ENCODE results near the gene FAR2. TPM values are rescaled to one million over a fixed set of nuclear protein-coding genes. Genes with fewer than 3 reads are reported as not detected.
"Not testable (repeated sequence)": the region's sequence is repeated elsewhere in the genome, so short reads cannot be mapped to it uniquely, and the experiment has no call there.

FAR2 gene
- total RNA-seq, 1 donor from 2014 or later, result 5.4 TPM

DNA sequence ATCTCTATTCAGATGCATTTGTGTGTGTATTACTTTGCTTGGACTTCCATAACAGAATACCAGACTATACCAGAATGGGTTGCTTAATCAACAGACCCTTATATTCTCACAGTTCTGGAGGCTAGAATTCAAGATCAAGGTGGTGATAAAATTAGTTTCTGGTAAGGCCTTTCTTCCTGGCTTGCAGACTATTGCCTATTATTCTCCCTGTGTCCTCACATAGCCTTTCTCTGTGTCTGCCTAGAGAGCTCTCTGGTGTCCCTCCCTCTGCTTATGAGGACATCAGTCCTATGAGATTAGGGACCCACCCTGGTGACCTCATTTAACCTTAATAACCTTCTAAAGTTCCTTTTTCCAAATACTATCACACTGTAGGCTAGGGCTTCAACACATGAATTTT lies 106.0 kb downstream of the FAR2 start:
- Mint-ChIP-seq H3K36me3 (ENCODE audit: low read depth) (no peaks in the 10 kb centered on the region), H3K9me3 (peaks cover under 1% of the 10 kb centered on the region), H3K4me3 (no peak overlapping the region), H3K27me3 (ENCODE audit: insufficient read depth) (no peaks in the 10 kb centered on the region), H3K27ac (no peak overlapping the region), H3K4me1 (ENCODE audit: low read depth) (no peaks in the 10 kb centered on the region)
- intact Hi-C loops (cut with micrococcal nuclease), result no loop called here
- DNase-seq (ENCODE audit: low spot score), result no peak

DNA sequence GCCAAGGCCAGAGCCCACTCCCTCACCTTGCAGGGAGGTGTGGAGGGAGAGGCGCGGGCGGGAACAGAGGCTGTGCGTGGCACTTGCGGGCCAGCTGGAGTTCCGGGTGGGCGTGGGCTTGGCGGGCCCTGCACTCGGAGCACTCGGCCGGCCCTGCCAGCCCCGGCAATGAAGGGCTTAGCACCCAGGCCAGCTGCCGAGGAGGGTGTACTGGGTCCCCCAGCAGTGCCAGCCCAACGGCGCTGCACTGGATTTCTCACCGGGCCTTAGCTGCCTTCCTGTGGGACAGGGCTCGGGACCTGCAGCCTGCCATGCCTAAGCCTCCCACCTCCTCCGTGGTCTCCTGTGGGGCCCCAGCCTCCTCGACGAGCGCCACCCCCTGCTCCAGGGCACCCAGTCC lies 107.5 kb downstream of the FAR2 start:
- Mint-ChIP-seq H3K4me3 (no peak overlapping the region), H3K27me3 (ENCODE audit: insufficient read depth) (no peaks in the 10 kb centered on the region), H3K36me3 (ENCODE audit: low read depth) (no peaks in the 10 kb centered on the region), H3K4me1 (ENCODE audit: low read depth) (no peaks in the 10 kb centered on the region), H3K27ac (no peak overlapping the region), H3K9me3 (peaks cover 15% of the 10 kb centered on the region)
- intact Hi-C loops (cut with micrococcal nuclease), result no loop called here
- DNase-seq (ENCODE audit: low spot score), result no peak

DNA sequence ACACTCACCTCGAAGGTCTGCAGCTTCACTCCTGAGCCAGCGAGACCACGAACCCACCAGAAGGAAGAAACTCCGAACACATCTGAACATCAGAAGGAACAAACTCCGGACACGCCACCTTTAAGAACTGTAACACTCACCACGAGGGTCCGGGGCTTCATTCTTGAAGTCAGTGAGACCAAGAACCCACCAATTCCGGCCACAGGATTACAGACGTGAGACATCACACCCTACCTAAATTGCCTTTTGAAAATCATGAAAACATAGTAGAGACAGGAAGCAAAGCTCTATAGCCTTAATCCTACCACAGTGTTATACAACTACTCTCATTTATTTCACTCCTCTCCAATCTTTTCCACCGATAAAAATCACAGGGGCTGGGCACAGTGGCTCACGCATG lies 108.6 kb downstream of the FAR2 start:
- intact Hi-C loops (cut with micrococcal nuclease); H3K36me3 Mint-ChIP-seq (ENCODE audit: low read depth); DNase-seq (ENCODE audit: low spot score); H3K4me1 Mint-ChIP-seq (ENCODE audit: low read depth); H3K27me3 Mint-ChIP-seq (ENCODE audit: insufficient read depth); H3K27ac Mint-ChIP-seq; H3K4me3 Mint-ChIP-seq: not testable (repeated sequence)
- peaks cover 21% of the 10 kb centered on the region for H3K9me3 Mint-ChIP-seq

DNA sequence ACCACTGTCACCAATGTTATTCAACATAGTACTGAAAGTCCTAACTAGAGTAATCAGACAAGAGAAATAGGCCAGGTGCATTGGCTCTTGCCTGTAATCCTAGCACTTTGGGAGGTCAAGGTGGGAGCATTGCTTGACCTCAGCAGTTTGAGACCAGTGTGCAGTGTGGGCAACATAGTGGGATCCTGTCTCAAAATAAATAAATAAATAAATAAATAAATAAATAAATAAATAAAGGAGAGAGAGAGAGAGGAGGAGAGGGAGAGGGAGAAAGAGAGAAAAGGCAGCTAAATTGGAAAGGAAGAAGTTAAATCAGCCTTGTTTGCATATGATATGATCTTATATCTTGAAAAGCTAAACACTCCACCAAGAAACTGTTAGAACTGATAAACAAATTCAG lies 115.3 kb downstream of the FAR2 start:
- H3K27me3 Mint-ChIP-seq (ENCODE audit: insufficient read depth), result peaks cover 2% of the 10 kb centered on the region
- no peaks in the 10 kb centered on the region for H3K4me1 Mint-ChIP-seq (ENCODE audit: low read depth)
- no peaks in the 10 kb centered on the region for H3K36me3 Mint-ChIP-seq (ENCODE audit: low read depth)
- peaks cover 23% of the 10 kb centered on the region for H3K9me3 Mint-ChIP-seq
- intact Hi-C loops (cut with micrococcal nuclease), result no loop called here
- DNase-seq (ENCODE audit: low spot score), result no peak
- H3K4me3 Mint-ChIP-seq, result no peak overlapping the region
- no peak overlapping the region for H3K27ac Mint-ChIP-seq

GRCh38 chr12:29269706-29270408 lies 120.8 kb downstream of the FAR2 start:
- H3K4me1 Mint-ChIP-seq (ENCODE audit: low read depth), result no peaks in the 10 kb centered on the region
- intact Hi-C loops (cut with micrococcal nuclease), result no loop called here
- H3K27ac Mint-ChIP-seq, result no peak overlapping the region
- H3K9me3 Mint-ChIP-seq, result no peaks in the 10 kb centered on the region
- peaks cover 3% of the 10 kb centered on the region for H3K27me3 Mint-ChIP-seq (ENCODE audit: insufficient read depth)
- DNase-seq (ENCODE audit: low spot score), result no peak
- H3K36me3 Mint-ChIP-seq (ENCODE audit: low read depth), result no peaks in the 10 kb centered on the region
- H3K4me3 Mint-ChIP-seq, result no peak overlapping the region

GRCh38 chr12:29270446-29270845 lies 121.4 kb downstream of the FAR2 start:
- Mint-ChIP-seq H3K36me3 (ENCODE audit: low read depth) (no peaks in the 10 kb centered on the region), H3K9me3 (no peaks in the 10 kb centered on the region), H3K4me1 (ENCODE audit: low read depth) (no peaks in the 10 kb centered on the region), H3K27me3 (ENCODE audit: insufficient read depth) (peaks cover 1% of the 10 kb centered on the region), H3K4me3 (no peak overlapping the region), H3K27ac (no peak overlapping the region)
- no peak for DNase-seq (ENCODE audit: low spot score)
- intact Hi-C loops (cut with micrococcal nuclease), result no loop called here

GRCh38 chr12:29273178-29273843 lies 124.2 kb downstream of the FAR2 start:
- Mint-ChIP-seq H3K4me1 (ENCODE audit: low read depth) (no peaks in the 10 kb centered on the region), H3K4me3 (no peak overlapping the region), H3K27ac (no peak overlapping the region), H3K36me3 (ENCODE audit: low read depth) (no peaks in the 10 kb centered on the region), H3K9me3 (no peaks in the 10 kb centered on the region), H3K27me3 (ENCODE audit: insufficient read depth) (peaks cover 1% of the 10 kb centered on the region)
- intact Hi-C loops (cut with micrococcal nuclease), result no loop called here
- no peak for DNase-seq (ENCODE audit: low spot score)

- Mint-ChIP-seq H3K4me3 (no peak overlapping the region), H3K27ac (no peak overlapping the region), H3K27me3 (ENCODE audit: insufficient read depth) (peaks cover 1% of the 10 kb centered on the region), H3K36me3 (ENCODE audit: low read depth) (no peaks in the 10 kb centered on the region), H3K4me1 (ENCODE audit: low read depth) (no peaks in the 10 kb centered on the region), H3K9me3 (no peaks in the 10 kb centered on the region)
- no peak for DNase-seq (ENCODE audit: low spot score)
- intact Hi-C loops (cut with micrococcal nuclease), result no loop called here
These were observed 126.8 kb downstream of the FAR2 start for GRCh38 chr12:29275834-29276233.

GRCh38 chr12:29277231-29277630 lies 128.2 kb downstream of the FAR2 start:
- intact Hi-C loops (cut with micrococcal nuclease), result no loop called here
- Mint-ChIP-seq H3K36me3 (ENCODE audit: low read depth) (peaks cover 3% of the 10 kb centered on the region), H3K9me3 (no peaks in the 10 kb centered on the region), H3K4me1 (ENCODE audit: low read depth) (no peaks in the 10 kb centered on the region), H3K27me3 (ENCODE audit: insufficient read depth) (peaks cover 1% of the 10 kb centered on the region), H3K27ac (no peak overlapping the region), H3K4me3 (no peak overlapping the region)
- DNase-seq (ENCODE audit: low spot score), result no peak

- H3K27ac Mint-ChIP-seq, result no peak overlapping the region
- peaks cover 3% of the 10 kb centered on the region for H3K36me3 Mint-ChIP-seq (ENCODE audit: low read depth)
- no peaks in the 10 kb centered on the region for H3K4me1 Mint-ChIP-seq (ENCODE audit: low read depth)
- intact Hi-C loops (cut with micrococcal nuclease), result no loop called here
- H3K4me3 Mint-ChIP-seq, result no peak overlapping the region
- DNase-seq (ENCODE audit: low spot score), result no peak
- H3K9me3 Mint-ChIP-seq, result no peaks in the 10 kb centered on the region
- H3K27me3 Mint-ChIP-seq (ENCODE audit: insufficient read depth), result no peaks in the 10 kb centered on the region
These were observed 129.8 kb downstream of the FAR2 start for GRCh38 chr12:29278673-29279420.

DNA sequence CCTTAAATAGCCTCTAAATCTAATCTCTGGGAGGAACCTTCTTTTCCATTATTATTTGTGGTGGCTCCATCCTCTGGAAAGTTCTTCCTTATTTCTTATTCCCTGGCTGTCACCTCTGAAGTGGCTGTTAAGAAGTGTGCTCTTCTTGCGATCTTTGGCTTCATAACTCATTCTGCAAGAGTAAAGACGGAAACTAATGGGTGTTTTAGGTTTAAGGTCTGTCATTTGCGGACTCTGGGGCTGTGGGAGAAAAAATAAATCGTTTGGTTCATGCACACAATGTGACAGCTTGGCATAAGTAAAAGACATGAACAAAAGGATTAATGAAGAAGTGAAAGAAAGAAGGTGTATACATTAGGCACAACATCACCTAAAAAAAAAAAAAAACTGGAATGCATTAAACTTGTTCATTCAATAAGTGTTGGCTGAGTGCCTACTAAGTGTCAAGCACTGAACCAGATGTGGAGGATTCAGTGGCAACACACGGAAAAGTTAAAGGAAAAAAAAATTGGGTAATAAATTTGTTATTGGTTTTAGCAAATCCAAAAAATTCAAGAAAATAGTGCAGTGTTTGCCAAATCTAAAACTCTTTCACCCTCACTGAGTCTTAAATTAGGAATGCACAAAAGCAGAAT lies 132.4 kb downstream of the FAR2 start:
- H3K9me3 Mint-ChIP-seq, result no peaks in the 10 kb centered on the region
- H3K4me1 Mint-ChIP-seq (ENCODE audit: low read depth), result no peaks in the 10 kb centered on the region
- peaks cover 3% of the 10 kb centered on the region for H3K36me3 Mint-ChIP-seq (ENCODE audit: low read depth)
- no peak overlapping the region for H3K4me3 Mint-ChIP-seq
- intact Hi-C loops (cut with micrococcal nuclease), result no loop called here
- H3K27me3 Mint-ChIP-seq (ENCODE audit: insufficient read depth), result no peaks in the 10 kb centered on the region
- no peak for DNase-seq (ENCODE audit: low spot score)
- no peak overlapping the region for H3K27ac Mint-ChIP-seq

DNA sequence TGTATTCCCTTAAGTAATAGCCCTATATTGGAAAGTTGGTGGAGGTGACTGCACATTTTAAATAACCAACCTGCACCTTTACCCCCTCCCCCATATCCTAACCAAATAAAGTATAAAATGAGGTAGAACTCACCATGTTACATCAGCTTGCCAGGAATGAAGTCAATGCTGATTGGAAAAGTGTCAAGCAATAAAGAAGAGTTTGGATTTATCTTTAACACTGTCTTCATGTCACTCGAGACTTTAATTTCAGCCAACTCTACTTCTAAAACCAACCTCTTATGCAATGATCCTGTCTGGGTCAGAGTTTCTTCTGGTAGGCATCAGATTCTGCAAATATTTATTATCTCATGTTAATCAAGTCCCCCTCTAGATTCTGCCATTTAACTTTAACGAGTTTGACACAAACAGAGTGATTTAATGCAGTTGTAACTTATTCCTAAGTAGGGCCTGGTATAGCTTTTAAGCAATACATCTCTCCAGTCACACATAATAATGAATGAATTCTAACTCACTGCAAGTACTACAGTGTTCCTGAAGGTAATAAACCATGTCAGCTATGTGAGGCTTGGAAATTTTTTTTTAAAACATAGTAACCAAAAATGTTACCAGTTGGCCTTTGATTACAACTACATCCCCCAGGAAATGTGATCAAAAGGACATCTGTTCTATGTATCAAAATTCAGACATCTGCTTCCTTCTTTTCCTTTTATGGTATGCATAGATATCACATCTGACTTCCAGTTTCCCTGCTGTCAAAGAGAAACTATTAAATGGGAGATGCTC lies 133.1 kb downstream of the FAR2 start:
- Mint-ChIP-seq H3K27me3 (ENCODE audit: insufficient read depth) (no peaks in the 10 kb centered on the region), H3K9me3 (no peaks in the 10 kb centered on the region), H3K4me1 (ENCODE audit: low read depth) (no peaks in the 10 kb centered on the region), H3K4me3 (no peak overlapping the region), H3K36me3 (ENCODE audit: low read depth) (peaks cover 3% of the 10 kb centered on the region), H3K27ac (no peak overlapping the region)
- intact Hi-C loops (cut with micrococcal nuclease), result no loop called here
- DNase-seq (ENCODE audit: low spot score), result no peak
